Endothelial cell of umbilical vein (primary cell): ENCODE data around the gene TRIM59. TPM values are rescaled to one million over a fixed set of nuclear protein-coding genes. Genes with fewer than 3 reads are reported as not detected.

ENCODE experiments used
- BruUV-seq: library from RNA; stranded (reverse); fragments of 400-500 nt; replicated peaks from 2 replicates; lab custom pipeline; 2021; lab: Mats Ljungman, UMichigan
- CTCF ChIA-PET: fragments of 300-600, 350-600 bp; sonication (Branson Sonifier 250); formaldehyde crosslinking; loops from one replicate; lab custom pipeline; 2021; ENCODE audit warnings: antibody characterized with exemption, inconsistent platforms; lab: Charles Lee
- POLR2A ChIA-PET: fragments of 300-600, 350-600 bp; sonication (Branson Sonifier 250); formaldehyde crosslinking; loops from one replicate; lab custom pipeline; 2021; ENCODE audit warnings: antibody characterized with exemption, inconsistent platforms; lab: Charles Lee
- DNase-seq: peaks from one replicate; pipeline ENCODE4 v3.0.0-alpha.2; 2011; ENCODE audit warnings: low read depth, low spot score
- FAIRE-seq: peaks from 2 replicates; lab custom pipeline; 2011; peaks lifted over from hg19 to GRCh38; lab: Jason Lieb, UNC
- H2AFZ ChIP-seq: 2 replicates; pipeline ENCODE4 v1.6.0; 2012; ENCODE audit warnings: low read depth, low read length, control low read depth, inconsistent platforms
- H3K27ac ChIP-seq: 2 replicates; pipeline ENCODE4 v1.5.1; 2011; ENCODE audit warnings: low read depth, mild to moderate bottlenecking, control low read depth, low read length, moderate library complexity; ENCODE audit not compliant: insufficient read depth
- H3K27me3 ChIP-seq, 2 experiments: 2 replicates each; pipeline versions ENCODE4 v1.6.0 to v1.6.1; 2011; ENCODE audit warnings: low read length in 2 of 2, mixed read lengths in 1 of 2; ENCODE audit not compliant: control insufficient read depth in 2 of 2, insufficient read depth in 2 of 2
- H3K36me3 ChIP-seq, 2 experiments: 2 replicates in 1 of 2; 3 replicates in 1 of 2; pipeline ENCODE4 v1.5.1; 2011; ENCODE audit warnings: low read length in 2 of 2, mild to moderate bottlenecking in 1 of 2, moderate library complexity in 1 of 2; ENCODE audit not compliant: control insufficient read depth in 2 of 2, insufficient read depth in 2 of 2; ENCODE audit errors: extremely low read depth in 1 of 2
- H3K4me1 ChIP-seq: 3 replicates; pipeline ENCODE4 v1.5.1; 2011; ENCODE audit warnings: mild to moderate bottlenecking, low read length; ENCODE audit not compliant: control insufficient read depth, insufficient read depth; ENCODE audit errors: extremely low read depth
- H3K4me2 ChIP-seq: 2 replicates; pipeline ENCODE4 v1.6.1; 2011; ENCODE audit warnings: low read length, control low read depth, mixed read lengths; ENCODE audit not compliant: insufficient read depth
- H3K4me3 ChIP-seq, 3 experiments: fragments of 200-600 bp in 1 of 3; sonication (generic), shearing (Covaris generic) in 1 of 3; replicated peaks in 1 of 3; 2 replicates each; pipeline ENCODE4 v1.5.1; 2011 to 2016; ENCODE audit warnings: control low read depth in 3 of 3, low read length in 3 of 3, mild to moderate bottlenecking in 2 of 3, inconsistent platforms in 1 of 3, low read depth in 1 of 3, moderate library complexity in 1 of 3; ENCODE audit not compliant: insufficient read depth in 1 of 3
- H3K79me2 ChIP-seq: 2 replicates; pipeline ENCODE4 v1.6.0; 2012; ENCODE audit warnings: low read length, inconsistent platforms; ENCODE audit not compliant: control insufficient read depth, insufficient read depth
- H3K9ac ChIP-seq: replicated peaks from 2 replicates; pipeline ENCODE3; 2011; ENCODE audit warnings: low read length, control low read depth; ENCODE audit not compliant: insufficient read depth; ENCODE audit errors: extremely low read depth
- H3K9me1 ChIP-seq: replicated peaks from 3 replicates; pipeline ENCODE4 v1.6.0; 2011; ENCODE audit warnings: mild to moderate bottlenecking, low read length; ENCODE audit not compliant: control insufficient read depth, insufficient read depth; ENCODE audit errors: extremely low read depth
- H3K9me3 ChIP-seq: replicated peaks from 2 replicates; pipeline ENCODE4 v1.5.1; 2012; ENCODE audit warnings: low read length, inconsistent platforms; ENCODE audit not compliant: control insufficient read depth, insufficient read depth
- H4K20me1 ChIP-seq: replicated peaks from 2 replicates; pipeline ENCODE3; 2011; ENCODE audit warnings: mild to moderate bottlenecking, low read length; ENCODE audit not compliant: control insufficient read depth, insufficient read depth; ENCODE audit errors: extremely low read depth
- CTCF ChIP-seq, 2 donors: IDR thresholded peaks; 1 replicate in 1 of 2; 2 replicates in 1 of 2; pipeline ENCODE4 v1.5.1; 2011; ENCODE audit warnings: low read length in 2 of 2, mild to moderate bottlenecking in 2 of 2, moderate library complexity in 2 of 2, control low read depth in 1 of 2, inconsistent platforms in 1 of 2, low read depth in 1 of 2; ENCODE audit not compliant: insufficient read depth in 1 of 2; ENCODE audit errors: extremely low read depth in 1 of 2
- EZH2 ChIP-seq: IDR thresholded peaks from 2 replicates; pipeline ENCODE4 v1.6.1; 2012; ENCODE audit warnings: borderline replicate concordance, low read depth, mild to moderate bottlenecking, moderate library complexity, low read length, inconsistent platforms; ENCODE audit not compliant: severe bottlenecking
- FOS ChIP-seq: IDR thresholded peaks from 2 replicates; pipeline ENCODE4 v1.6.1; 2011; ENCODE audit warnings: mild to moderate bottlenecking, low read length, moderate library complexity, borderline replicate concordance; ENCODE audit not compliant: insufficient read depth
- GATA2 ChIP-seq: IDR thresholded peaks from 2 replicates; pipeline ENCODE4 v1.7.0; 2011; ENCODE audit warnings: low read depth, mild to moderate bottlenecking, moderate library complexity, mixed read lengths, low read length; ENCODE audit not compliant: insufficient read length, insufficient read depth
- JUN ChIP-seq: IDR thresholded peaks from 2 replicates; pipeline ENCODE4 v1.6.1; 2011; ENCODE audit warnings: borderline replicate concordance, low read depth; ENCODE audit not compliant: insufficient read length, insufficient read depth
- MAX ChIP-seq: IDR thresholded peaks from 2 replicates; pipeline ENCODE4 v1.6.1; 2011; ENCODE audit not compliant: insufficient read depth, insufficient read length
- MYC ChIP-seq: IDR thresholded peaks from one replicate; pipeline ENCODE4 v1.6.1; 2011; ENCODE audit warnings: mild to moderate bottlenecking, low read depth, low read length
- dilution Hi-C: fragments of 300-500 bp; cut with MboI; formaldehyde crosslinking; loops from one replicate; pipeline ENCODE4 v1.15.0; 2019; ENCODE audit warnings: low sequenced_read_pairs; ENCODE audit not compliant: extremely low pct_ligation_motif_present
- intact Hi-C: fragments of 100-400 bp; cut with micrococcal nuclease; formaldehyde crosslinking; loops from one replicate; pipeline ENCODE4 v1.10.0; 2022
- polyA plus RNA-seq, 4 experiments: library from polyadenylated mRNA; depleted of rRNA in 3 of 4; stranded (reverse) in 3 of 4; unstranded in 1 of 4; fragments of >200 nt; gene quantifications; 2 replicates each; pipeline versions ENCODE4 v1.2.1 to v1.2.3, GENCODE V29; 2011 to 2012; ENCODE audit warnings: missing spikeins in 1 of 4
- total RNA-seq: library from RNA; stranded (reverse); gene quantifications from 2 replicates; pipeline ENCODE4 v1.2.3, GENCODE V29; 2021

Gene TRIM59
- total and polyA plus RNA-seq, 2 donors (not counting 3 experiments of a cell fraction or from before 2014, with no cell fraction given): 6.8 to 33.0 TPM

- peaks cover 80% of the 10 kb centered on the region for H3K79me2 ChIP-seq
- H3K4me1 ChIP-seq: peaks cover 7% of the 10 kb centered on the region
- H3K9me1 ChIP-seq: no peaks in the 10 kb centered on the region
- H2AFZ ChIP-seq: no peak overlapping the region
- no peak for FAIRE-seq
- H3K4me3 ChIP-seq: no peak overlapping the region
- H4K20me1 ChIP-seq: no peaks in the 10 kb centered on the region
- POLR2A ChIA-PET: interaction anchor here (0.6 to 0.9 kb wide), 2 partner anchors 7 to 660 kb away, joined by 3 read pairs; no protein-coding TSS in a partner anchor
- CTCF ChIA-PET: interaction anchor here (0.6 to 4.1 kb wide), 5 partner anchors 8 to 377 kb away, joined by 3 to 34 read pairs (median 5); partner anchors contain the start of gene SMC4
- no peak overlapping the region for H3K9ac ChIP-seq
- H3K27me3 ChIP-seq: no peaks in the 10 kb centered on the region
- peak; percentile 44 for DNase-seq
- intact Hi-C loops (loop anchor here (5.0 to 10.0 kb wide), 4 partner anchors 183 to 555 kb away; partner anchors contain the start of gene C3orf80), dilution Hi-C loops (no loop called here)
- TF ChIP-seq EZH2 (no peak), GATA2 (no peak), FOS (no peak), CTCF (IDR thresholded peaks at IDR 0.05; ENCODE audit: extremely low read depth in 1 of 2, insufficient read depth in 1 of 2, low read depth in 1 of 2, low read length in 2 of 2) (no peak), JUN (no peak), MAX (no peak), MYC (no peak)
- H3K36me3 ChIP-seq: peaks cover 0 to 25% of the 10 kb centered on the region in 2 experiments
- H3K9me3 ChIP-seq: no peaks in the 10 kb centered on the region
- BruUV-seq: no TSS peak
- no peak overlapping the region for H3K4me2 ChIP-seq
- H3K27ac ChIP-seq: no peak overlapping the region
Observed at GRCh38 chr3:160409812-160410610, 39.6 kb downstream of the TRIM59 start.
